ENCODE data around the gene ATAD3A. TPM values are rescaled to one million over a fixed set of nuclear protein-coding genes. Genes with fewer than 3 reads are reported as not detected.
A peak's percentile ranks its signal among the peaks of the same experiment; 100 is the strongest.

Gene ATAD3A
- total and polyA plus RNA-seq, 9 of the 15 experiments (the other 6 are each of a cell fraction or from before 2014, with no cell fraction given), result 0.10 to 173 (median 36.7) TPM

DNA sequence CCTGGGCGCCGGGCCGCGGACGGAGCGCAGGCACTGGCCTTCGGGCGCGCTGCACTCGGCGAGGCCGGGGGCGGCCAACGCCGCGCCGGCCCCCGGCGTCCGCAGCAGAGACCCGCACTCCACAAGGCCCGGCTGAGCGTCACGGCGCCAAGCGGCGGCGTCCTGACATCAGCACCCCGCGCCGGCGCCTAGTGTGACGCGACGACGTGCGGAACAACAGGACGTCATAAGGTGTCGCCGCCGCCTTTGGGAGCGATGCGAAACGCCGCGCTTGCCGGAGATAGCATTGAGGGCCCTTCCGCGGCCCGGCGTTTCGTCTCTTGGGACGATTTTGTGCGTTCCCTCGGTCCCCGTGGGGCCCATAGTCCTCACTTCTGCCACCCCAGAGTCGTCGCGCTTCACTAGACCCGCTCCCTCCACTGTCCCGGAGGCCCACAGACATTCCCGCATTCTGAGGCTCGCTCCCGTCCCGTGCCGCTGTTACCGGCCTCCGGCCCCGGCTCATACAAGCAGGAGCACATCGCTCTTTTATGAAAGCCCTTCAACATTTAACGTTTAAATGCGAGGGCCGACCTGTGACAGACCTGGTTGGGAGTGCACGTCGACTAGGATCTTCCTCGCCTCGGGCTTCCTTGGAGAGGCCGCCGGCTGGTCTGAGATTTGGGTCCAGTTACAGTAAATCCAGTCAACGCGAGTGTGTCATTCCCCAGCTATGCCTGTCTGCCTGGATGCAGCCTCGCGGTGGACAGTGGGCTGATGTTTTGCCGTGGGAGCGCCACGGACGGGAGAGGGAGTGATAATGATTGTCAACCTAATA, 63.0 kb downstream of the ATAD3A start, which contains the start of gene SSU72 (continued):
- TF ChIP-seq, protein P1, sequence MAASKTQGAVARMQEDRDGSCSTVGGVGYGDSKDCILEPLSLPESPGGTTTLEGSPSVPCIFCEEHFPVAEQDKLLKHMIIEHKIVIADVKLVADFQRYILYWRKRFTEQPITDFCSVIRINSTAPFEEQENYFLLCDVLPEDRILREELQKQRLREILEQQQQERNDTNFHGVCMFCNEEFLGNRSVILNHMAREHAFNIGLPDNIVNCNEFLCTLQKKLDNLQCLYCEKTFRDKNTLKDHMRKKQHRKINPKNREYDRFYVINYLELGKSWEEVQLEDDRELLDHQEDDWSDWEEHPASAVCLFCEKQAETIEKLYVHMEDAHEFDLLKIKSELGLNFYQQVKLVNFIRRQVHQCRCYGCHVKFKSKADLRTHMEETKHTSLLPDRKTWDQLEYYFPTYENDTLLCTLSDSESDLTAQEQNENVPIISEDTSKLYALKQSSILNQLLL (CRISPR knock-in tag; IDR thresholded peaks at IDR 0.05; ENCODE audit: borderline replicate concordance), result no peak
- TF ChIP-seq, protein P2, sequence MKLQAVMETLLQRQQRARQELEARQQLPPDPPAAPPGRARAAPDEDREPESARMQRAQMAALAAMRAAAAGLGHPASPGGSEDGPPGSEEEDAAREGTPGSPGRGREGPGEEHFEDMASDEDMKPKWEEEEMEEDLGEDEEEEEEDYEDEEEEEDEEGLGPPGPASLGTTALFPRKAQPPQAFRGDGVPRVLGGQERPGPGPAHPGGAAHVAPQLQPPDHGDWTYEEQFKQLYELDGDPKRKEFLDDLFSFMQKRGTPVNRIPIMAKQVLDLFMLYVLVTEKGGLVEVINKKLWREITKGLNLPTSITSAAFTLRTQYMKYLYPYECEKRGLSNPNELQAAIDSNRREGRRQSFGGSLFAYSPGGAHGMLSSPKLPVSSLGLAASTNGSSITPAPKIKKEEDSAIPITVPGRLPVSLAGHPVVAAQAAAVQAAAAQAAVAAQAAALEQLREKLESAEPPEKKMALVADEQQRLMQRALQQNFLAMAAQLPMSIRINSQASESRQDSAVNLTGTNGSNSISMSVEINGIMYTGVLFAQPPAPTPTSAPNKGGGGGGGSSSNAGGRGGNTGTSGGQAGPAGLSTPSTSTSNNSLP (IDR thresholded peaks at IDR 0.05; ENCODE audit: borderline replicate concordance, low read depth, low read length), result no peak
- TF ChIP-seq SMARCA4 (IDR thresholded peaks at IDR 0.05) (no peak), FOXJ3 (CRISPR knock-in tag; IDR thresholded peaks at IDR 0.05) (no peak), POLR2AphosphoS5 (IDR thresholded peaks at IDR 0.05; ENCODE audit: control insufficient read depth, insufficient read depth, low read depth, low read length) (peak; percentile 91), TAF7 (tag; IDR thresholded peaks at IDR 0.05) (peak; percentile 87), GATAD2B (IDR thresholded peaks at IDR 0.05; ENCODE audit: borderline replicate concordance) (peak; percentile 99), FOS (IDR thresholded peaks at IDR 0.05; ENCODE audit: extremely low read depth, insufficient read length) (no peak), EHMT2 (IDR thresholded peaks at IDR 0.05) (no peak), SREBF1 (IDR thresholded peaks at IDR 0.05; ENCODE audit: borderline replicate concordance, low read depth, low read length) (0 out of 2 replicates have a peak, but pooled peaks have one; percentile 37), HLTF (IDR thresholded peaks at IDR 0.05) (peak; percentile 20; the same call in 1 of the 2 replicates)
- TF ChIP-seq, protein P3, sequence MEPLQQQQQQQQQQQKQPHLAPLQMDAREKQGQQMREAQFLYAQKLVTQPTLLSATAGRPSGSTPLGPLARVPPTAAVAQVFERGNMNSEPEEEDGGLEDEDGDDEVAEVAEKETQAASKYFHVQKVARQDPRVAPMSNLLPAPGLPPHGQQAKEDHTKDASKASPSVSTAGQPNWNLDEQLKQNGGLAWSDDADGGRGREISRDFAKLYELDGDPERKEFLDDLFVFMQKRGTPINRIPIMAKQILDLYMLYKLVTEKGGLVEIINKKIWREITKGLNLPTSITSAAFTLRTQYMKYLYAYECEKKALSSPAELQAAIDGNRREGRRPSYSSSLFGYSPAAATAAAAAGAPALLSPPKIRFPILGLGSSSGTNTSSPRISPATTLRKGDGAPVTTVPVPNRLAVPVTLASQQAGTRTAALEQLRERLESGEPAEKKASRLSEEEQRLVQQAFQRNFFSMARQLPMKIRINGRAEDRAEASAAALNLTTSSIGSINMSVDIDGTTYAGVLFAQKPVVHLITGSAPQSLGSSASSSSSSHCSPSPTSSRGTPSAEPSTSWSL (CRISPR knock-in tag; IDR thresholded peaks at IDR 0.05; ENCODE audit: borderline replicate concordance), result no peak
- TF ChIP-seq, protein P4, sequence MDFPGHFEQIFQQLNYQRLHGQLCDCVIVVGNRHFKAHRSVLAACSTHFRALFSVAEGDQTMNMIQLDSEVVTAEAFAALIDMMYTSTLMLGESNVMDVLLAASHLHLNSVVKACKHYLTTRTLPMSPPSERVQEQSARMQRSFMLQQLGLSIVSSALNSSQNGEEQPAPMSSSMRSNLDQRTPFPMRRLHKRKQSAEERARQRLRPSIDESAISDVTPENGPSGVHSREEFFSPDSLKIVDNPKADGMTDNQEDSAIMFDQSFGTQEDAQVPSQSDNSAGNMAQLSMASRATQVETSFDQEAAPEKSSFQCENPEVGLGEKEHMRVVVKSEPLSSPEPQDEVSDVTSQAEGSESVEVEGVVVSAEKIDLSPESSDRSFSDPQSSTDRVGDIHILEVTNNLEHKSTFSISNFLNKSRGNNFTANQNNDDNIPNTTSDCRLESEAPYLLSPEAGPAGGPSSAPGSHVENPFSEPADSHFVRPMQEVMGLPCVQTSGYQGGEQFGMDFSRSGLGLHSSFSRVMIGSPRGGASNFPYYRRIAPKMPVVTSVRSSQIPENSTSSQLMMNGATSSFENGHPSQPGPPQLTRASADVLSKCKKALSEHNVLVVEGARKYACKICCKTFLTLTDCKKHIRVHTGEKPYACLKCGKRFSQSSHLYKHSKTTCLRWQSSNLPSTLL (IDR thresholded peaks at IDR 0.05), result no peak
- TF ChIP-seq, protein P5, sequence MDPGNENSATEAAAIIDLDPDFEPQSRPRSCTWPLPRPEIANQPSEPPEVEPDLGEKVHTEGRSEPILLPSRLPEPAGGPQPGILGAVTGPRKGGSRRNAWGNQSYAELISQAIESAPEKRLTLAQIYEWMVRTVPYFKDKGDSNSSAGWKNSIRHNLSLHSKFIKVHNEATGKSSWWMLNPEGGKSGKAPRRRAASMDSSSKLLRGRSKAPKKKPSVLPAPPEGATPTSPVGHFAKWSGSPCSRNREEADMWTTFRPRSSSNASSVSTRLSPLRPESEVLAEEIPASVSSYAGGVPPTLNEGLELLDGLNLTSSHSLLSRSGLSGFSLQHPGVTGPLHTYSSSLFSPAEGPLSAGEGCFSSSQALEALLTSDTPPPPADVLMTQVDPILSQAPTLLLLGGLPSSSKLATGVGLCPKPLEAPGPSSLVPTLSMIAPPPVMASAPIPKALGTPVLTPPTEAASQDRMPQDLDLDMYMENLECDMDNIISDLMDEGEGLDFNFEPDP (CRISPR knock-in tag; IDR thresholded peaks at IDR 0.05), result no peak

All from K562 (cell line).